Measurements from ENCODE around the gene CBL.
"Not testable (repeated sequence)": the region's sequence is repeated elsewhere in the genome, so short reads cannot be mapped to it uniquely, and the experiment has no call there.

The CBL gene

GRCh38 chr11:119185981-119186634, 20.0 kb upstream of the CBL start:
- DNase-seq, result no peak

GRCh38 chr11:119187123-119187892, 18.8 kb upstream of the CBL start:
- no peak for DNase-seq

GRCh38 chr11:119188067-119188466, 18.1 kb upstream of the CBL start:
- no peak for DNase-seq

- DNase-seq, result no peak
Observed at GRCh38 chr11:119188887-119189286, 17.3 kb upstream of the CBL start.

- no peak for DNase-seq
Observed at GRCh38 chr11:119189393-119189792, 16.7 kb upstream of the CBL start.

GRCh38 chr11:119190531-119190930, 15.6 kb upstream of the CBL start:
- DNase-seq, result no peak

- DNase-seq, result not testable (repeated sequence)
Observed at GRCh38 chr11:119191265-119191664, 14.9 kb upstream of the CBL start.

GRCh38 chr11:119192111-119192510, 14.0 kb upstream of the CBL start:
- no peak for DNase-seq

- DNase-seq, result no peak
Observed at GRCh38 chr11:119193001-119193400, 13.1 kb upstream of the CBL start.

- no peak for DNase-seq
Observed at GRCh38 chr11:119193626-119194025, 12.5 kb upstream of the CBL start.

- DNase-seq, result no peak
Observed at GRCh38 chr11:119194811-119195440, 11.2 kb upstream of the CBL start.

GRCh38 chr11:119195680-119196079, 10.5 kb upstream of the CBL start:
- no peak for DNase-seq

- DNase-seq, result peak; percentile 58 to 70
Observed at GRCh38 chr11:119196833-119197483, 9.2 kb upstream of the CBL start.

GRCh38 chr11:119198925-119199324, 7.2 kb upstream of the CBL start:
- no peak for DNase-seq

- DNase-seq, result not testable (repeated sequence)
Observed at GRCh38 chr11:119201236-119201635, 4.9 kb upstream of the CBL start.

GRCh38 chr11:119202554-119202953, 3.6 kb upstream of the CBL start:
- DNase-seq, result no peak

GRCh38 chr11:119204066-119204465, 2.1 kb upstream of the CBL start:
- DNase-seq, result no peak

GRCh38 chr11:119205080-119205479, 1.1 kb upstream of the CBL start:
- no peak for DNase-seq

GRCh38 chr11:119206511-119207414, 624 bp downstream of the CBL start:
- no peak for DNase-seq

GRCh38 chr11:119207415-119207960, 1.3 kb downstream of the CBL start:
- DNase-seq, result no peak

- no peak for DNase-seq
Observed at GRCh38 chr11:119209186-119209585, 3.0 kb downstream of the CBL start.

- DNase-seq, result no peak
Observed at GRCh38 chr11:119210050-119210449, 3.9 kb downstream of the CBL start.
